A172 (cell line): ENCODE measurements around the gene NR0B2. TPM values are rescaled to one million over a fixed set of nuclear protein-coding genes. Genes with fewer than 3 reads are reported as not detected.
"Not testable (repeated sequence)": the region's sequence is repeated elsewhere in the genome, so short reads cannot be mapped to it uniquely, and the experiment has no call there.

Source experiments
- DNase-seq: peaks from one replicate; pipeline ENCODE4 v3.0.0-alpha.2; 2015; ENCODE audit warnings: low spot score
- total RNA-seq: library from RNA; depleted of rRNA; stranded (reverse); fragments of >200 nt; shearing (Covaris generic); gene quantifications from 2 replicates; pipeline ENCODE4 v1.2.3, GENCODE V29; 2014; rRNA removed

Gene NR0B2
- total RNA-seq = not detected in 2 replicates

DNA sequence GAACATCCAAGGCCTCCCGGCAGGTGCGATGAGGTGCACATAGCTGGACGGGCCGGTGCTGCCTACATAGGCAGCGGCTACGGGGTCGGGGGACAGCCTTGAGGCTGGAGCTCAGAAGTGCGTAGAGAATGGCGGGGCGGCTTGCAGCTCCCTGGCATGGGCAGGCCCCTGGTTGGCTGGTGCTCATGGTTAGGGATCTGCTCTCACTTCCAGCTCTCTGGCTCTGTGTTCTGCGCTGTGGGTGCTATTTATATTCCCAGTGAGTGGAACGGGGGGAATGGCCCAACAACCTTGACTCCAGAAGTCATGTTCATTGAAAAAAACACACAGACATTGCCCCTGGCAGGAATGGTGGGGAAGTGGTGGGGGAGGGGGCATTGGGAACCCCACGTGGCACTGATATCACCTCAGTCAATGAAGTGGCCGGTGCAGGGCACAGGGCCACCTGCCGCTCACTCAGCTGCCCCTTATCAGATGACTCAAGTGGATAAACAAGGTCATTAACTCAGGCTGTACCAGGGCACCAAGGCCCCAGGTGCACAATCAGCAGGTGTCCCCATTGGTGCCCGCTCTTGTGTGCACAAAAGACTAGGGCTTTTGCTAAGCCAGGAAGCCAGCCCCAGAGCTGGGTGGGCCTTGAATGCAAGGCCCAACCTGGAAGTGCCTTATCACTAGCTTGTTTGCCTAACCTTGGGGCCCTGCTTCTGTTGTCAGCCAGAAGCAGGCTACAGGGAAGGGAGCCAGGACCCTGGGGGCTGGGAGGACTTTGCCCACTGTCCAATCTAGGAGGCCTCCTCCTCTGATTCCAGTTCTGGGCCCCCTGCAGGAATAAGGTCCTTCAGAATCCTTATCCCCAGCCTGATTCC, at the start of gene NR0B2:
TSS of gene NR0B2 (minus strand) at position 222 of the 866 bp plus-strand sequence. CDS start at position 187, 35 bp downstream.
- DNase-seq = peak; percentile 33

DNA sequence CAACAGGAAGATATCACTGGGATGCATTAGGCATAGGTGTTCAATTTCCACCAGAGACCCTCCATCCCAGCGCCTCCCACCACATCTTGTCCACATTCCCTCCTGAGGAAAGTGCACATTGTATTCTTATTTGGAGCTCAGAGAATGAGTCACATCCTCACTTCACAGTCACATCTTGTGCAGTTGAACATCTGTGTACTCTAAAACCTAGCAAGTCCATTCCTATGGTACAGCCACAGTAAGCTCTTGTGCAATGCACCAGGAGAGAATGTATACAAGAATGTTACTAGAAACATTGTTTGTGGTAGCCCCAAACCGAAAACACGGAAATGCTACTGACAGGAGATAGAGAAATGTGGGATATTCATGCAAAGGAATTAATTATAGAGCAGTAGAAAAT, 48.1 kb upstream of the NR0B2 start:
- DNase-seq = peak; percentile 40

GRCh38 chr1:26960625-26960966, 46.8 kb upstream of the NR0B2 start:
- no peak for DNase-seq

DNA sequence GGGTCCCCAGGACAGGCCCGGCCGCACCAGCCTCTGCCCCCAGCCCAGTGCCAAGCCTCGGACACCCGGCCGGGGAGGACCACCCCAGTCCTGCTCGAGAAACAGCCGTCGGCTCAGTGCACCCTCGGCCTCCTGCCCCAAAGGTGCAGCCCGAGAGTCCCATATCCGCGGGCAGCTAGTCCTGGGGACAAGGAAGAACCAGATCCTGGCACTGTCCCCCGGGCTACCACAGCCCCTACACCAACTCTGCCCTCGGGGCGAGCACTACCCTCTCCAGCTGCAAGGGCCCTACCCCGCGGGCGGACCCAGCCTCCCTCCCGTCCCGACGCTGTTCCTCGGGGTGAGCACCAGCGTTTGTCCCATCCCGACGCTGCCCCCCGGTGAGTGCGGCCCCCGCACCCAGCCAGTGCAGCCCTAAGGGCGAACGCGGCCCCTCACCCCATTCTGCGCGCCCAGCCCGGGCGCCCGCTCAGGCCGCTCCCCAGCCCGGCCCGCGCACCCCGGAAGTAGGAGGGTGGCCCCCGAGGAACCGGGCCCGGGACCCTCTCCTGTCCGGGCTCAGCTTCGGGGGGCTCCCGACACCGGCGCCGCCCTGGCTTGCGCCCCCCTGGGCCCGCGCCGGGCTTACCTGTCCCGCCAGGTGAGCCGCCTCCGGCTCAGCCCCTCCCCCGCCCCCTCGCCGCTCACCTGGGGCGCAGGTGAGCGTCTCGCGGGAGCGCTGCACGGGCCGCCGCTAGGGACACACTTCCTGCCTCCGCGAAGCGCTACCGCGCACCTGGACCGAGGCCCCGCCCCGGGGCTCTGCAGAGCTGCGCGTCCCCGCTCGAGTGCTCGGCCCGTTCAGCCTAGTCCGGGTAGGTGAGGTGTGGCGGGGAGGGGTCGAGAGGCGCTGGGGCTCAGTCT, 46.2 kb upstream of the NR0B2 start, which contains the start of gene KDF1:
TSS of gene KDF1 (minus strand) at position 747 of the 903 bp plus-strand sequence. CDS start 8,088 bp downstream, outside the sequence.
- no peak for DNase-seq

DNA sequence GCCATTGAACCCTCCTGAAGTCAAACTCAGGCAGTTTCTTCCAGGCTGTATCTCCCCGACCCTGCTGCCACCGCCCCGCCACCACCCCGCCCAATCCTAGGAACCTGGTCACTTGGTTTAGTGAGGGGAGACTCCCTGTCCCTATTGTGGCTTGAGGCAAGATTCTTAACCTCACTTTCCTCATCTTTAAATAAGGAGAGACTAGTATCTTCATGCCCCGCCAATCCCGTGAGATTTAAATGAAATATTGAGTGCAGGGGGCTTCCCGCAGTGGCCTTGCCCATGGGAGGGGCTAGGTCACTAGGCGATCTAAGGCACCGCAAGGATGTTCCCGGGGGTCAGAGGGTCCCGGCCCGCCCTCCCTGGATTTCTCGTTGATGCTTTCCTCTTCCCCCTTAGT, 45.5 kb upstream of the NR0B2 start:
- no peak for DNase-seq

GRCh38 chr1:26957306-26957705, 43.5 kb upstream of the NR0B2 start:
- no peak for DNase-seq

DNA sequence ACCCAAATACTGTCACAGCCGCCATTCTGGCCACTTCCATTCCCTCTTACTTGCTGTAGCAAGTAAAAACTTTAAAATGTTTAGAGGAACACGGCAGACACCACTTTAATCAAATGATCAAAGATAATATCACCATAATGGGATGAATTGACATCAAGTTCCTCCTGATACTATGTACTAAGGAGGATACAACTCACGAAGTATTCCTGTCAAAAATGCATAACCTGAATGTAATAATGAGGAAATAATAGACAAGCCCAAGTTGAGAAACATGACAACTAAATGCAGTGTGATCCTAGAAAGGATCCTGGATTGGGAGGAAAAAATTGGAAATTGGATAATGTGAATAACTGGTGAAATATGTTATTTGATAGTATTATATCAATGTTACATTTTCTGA, 42.5 kb upstream of the NR0B2 start:
- no peak for DNase-seq

GRCh38 chr1:26953374-26953773, 39.6 kb upstream of the NR0B2 start:
- no peak for DNase-seq

- DNase-seq = no peak
Observed at GRCh38 chr1:26951821-26952497, 38.2 kb upstream of the NR0B2 start.

- DNase-seq = no peak
Observed at GRCh38 chr1:26951216-26951615, 37.4 kb upstream of the NR0B2 start.

GRCh38 chr1:26950602-26951001, 36.8 kb upstream of the NR0B2 start:
- DNase-seq = no peak

- DNase-seq = peak; percentile 33
Observed at GRCh38 chr1:26949926-26950319, 36.1 kb upstream of the NR0B2 start.

- DNase-seq = no peak
Observed at GRCh38 chr1:26949266-26949925, 35.6 kb upstream of the NR0B2 start.

- not testable (repeated sequence) for DNase-seq
Observed at GRCh38 chr1:26948725-26949057, 34.9 kb upstream of the NR0B2 start.

GRCh38 chr1:26946270-26946669, 32.5 kb upstream of the NR0B2 start:
- no peak for DNase-seq

DNA sequence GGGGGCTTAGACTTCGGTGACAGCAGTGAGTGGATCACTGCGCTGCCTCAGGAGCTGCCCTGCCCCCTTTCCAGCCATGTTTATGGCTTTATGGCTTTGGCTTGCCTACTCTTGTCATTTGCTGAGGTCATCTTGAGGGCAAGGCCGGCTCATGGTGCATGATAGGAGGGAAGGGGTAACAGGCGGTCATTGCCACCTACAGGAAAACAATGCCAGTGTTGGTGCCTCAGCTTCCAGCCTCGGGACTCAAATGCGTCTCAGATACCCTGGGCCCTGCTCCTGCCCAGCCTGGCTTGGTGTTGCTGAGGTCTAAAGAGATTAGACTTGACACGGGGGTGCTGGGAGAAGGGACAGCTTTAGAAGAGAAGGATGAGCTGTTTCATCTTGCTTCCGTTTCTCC, 32.0 kb upstream of the NR0B2 start:
- no peak for DNase-seq

- no peak for DNase-seq
Observed at GRCh38 chr1:26945138-26945537, 31.4 kb upstream of the NR0B2 start.

DNA sequence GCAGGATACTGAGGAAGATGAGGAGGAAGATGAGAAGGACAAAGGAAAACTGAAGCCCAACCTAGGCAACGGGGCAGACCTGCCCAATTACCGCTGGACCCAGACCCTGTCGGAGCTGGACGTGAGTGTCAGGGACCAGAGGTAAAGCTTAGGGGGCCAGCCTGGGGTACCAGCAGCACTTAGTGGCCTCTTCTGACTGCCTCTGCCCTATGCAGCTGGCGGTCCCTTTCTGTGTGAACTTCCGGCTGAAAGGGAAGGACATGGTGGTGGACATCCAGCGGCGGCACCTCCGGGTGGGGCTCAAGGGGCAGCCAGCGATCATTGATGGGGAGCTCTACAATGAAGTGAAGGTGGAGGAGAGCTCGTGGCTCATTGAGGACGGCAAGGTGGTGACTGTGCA, 28.9 kb upstream of the NR0B2 start:
- no peak for DNase-seq

GRCh38 chr1:26941311-26941710, 27.5 kb upstream of the NR0B2 start:
- no peak for DNase-seq

GRCh38 chr1:26938659-26939025, 24.9 kb upstream of the NR0B2 start:
- DNase-seq = no peak

DNA sequence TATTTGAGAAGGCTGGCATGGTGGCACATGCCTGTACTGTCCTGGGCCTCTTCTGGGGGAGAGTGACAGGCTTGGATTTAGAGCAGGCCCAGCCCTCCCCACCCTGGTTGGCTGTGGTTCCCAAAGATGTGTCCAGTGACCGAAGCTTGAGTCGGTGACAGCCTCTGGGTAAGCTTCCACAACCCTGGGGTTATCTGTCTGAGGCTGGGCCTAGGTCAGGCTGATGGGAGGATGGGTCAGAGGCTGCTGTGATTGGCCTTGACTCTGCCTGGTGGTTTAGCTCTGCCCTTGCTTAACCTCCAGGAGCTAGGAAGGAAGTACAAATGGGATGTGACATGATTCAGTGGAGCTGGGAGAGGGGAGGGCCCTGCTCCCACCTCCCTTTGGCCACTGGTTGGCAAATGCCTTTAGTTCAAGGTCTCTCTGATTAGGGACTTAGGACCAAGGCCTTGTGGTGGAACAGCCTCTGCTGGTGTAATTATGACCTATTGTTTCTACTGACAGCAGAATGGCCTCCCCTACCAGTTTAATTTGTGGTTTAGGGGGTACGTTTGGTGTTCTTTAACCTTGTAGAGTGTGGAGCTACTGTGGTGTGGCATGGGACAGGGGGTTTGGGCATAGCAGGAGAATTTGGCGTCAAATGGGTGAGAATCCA, 24.4 kb upstream of the NR0B2 start:
- DNase-seq = no peak
